Stimulated activated CD4-positive, alpha-beta T cell treated with anti-CD3 and anti-CD28 coated beads, Interleukin-1b, Interleukin-23, amount 100 ng/mL, for 1 hour (primary cell): Measurements from ENCODE around the gene CCR2.

Experiments used
- DNase-seq, 2 donors: peaks; one replicate each; pipeline ENCODE4 v3.0.0-alpha.2; 2020; ENCODE audit warnings: low read depth in 2 of 2

Gene CCR2

GRCh38 chr3:46354984-46355383, 1.1 kb downstream of the CCR2 start:
- DNase-seq = no peak

DNA sequence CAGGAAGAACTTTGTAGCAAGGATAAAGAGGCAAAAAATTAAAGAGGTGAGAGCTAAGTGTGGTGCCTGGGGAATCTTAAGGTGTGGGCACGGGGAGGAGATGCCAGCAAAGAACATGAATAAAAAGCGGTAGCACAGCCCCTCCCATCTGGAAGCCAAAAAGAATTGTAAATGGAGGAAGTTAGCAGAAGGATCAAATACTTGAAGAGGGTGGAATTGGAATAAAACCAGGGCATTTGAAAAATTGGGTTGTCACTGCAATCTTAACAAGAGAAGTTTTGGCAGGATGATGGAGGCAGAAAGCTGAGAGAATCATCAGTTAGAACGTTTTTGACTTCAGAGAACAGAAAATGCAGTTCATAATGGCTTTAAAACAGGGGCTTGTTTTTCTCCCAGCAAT, 2.4 kb downstream of the CCR2 start:
- no peak for DNase-seq

- DNase-seq = no peak
These were observed 3.0 kb downstream of the CCR2 start for GRCh38 chr3:46356909-46357308.

DNA sequence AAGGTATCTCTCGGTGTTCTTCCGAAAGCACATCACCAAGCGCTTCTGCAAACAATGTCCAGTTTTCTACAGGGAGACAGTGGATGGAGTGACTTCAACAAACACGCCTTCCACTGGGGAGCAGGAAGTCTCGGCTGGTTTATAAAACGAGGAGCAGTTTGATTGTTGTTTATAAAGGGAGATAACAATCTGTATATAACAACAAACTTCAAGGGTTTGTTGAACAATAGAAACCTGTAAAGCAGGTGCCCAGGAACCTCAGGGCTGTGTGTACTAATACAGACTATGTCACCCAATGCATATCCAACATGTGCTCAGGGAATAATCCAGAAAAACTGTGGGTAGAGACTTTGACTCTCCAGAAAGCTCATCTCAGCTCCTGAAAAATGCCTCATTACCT, 4.6 kb downstream of the CCR2 start:
- no peak for DNase-seq

- DNase-seq = no peak
These were observed 6.0 kb downstream of the CCR2 start for GRCh38 chr3:46359733-46360493.

DNA sequence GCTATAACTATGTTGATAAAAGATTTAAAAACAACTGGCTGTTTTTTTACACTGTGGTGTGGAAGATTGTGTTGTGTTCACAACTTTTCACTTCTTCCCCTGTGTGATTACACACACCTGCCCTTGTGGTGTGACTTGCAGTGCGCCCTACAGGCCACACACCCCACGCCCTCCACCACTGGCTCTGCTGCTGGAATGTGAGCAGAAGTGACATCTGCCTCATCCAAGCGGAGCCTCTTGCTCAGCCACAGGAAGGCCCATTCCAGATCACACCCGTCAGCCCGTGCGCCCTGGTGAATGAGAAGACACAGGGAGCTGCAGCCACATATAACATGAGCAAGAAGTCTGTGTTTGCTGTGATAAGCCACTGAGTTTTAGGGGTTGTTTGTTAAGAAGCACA, 7.0 kb downstream of the CCR2 start:
- no peak for DNase-seq

- DNase-seq = no peak
These were observed 7.7 kb downstream of the CCR2 start for GRCh38 chr3:46361408-46362283.

GRCh38 chr3:46365041-46365440, 11.1 kb downstream of the CCR2 start:
- DNase-seq = no peak

GRCh38 chr3:46365737-46366524, 12.0 kb downstream of the CCR2 start:
- no peak for DNase-seq

GRCh38 chr3:46367811-46368210, 13.9 kb downstream of the CCR2 start:
- no peak for DNase-seq

GRCh38 chr3:46368569-46368968, 14.7 kb downstream of the CCR2 start:
- DNase-seq = peak; percentile 10 to 16

GRCh38 chr3:46369151-46369550, 15.2 kb downstream of the CCR2 start:
- no peak for DNase-seq

DNA sequence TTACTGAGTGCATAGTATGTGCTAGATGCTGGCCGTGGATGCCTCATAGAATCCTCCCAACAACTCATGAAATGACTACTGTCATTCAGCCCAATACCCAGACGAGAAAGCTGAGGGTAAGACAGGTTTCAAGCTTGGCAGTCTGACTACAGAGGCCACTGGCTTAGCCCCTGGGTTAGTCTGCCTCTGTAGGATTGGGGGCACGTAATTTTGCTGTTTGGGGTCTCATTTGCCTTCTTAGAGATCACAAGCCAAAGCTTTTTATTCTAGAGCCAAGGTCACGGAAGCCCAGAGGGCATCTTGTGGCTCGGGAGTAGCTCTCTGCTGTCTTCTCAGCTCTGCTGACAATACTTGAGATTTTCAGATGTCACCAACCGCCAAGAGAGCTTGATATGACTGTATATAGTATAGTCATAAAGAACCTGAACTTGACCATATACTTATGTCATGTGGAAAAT, 15.8 kb downstream of the CCR2 start:
- DNase-seq = no peak

- no peak for DNase-seq
These were observed 17.1 kb downstream of the CCR2 start, which contains the start of gene CCR5 for GRCh38 chr3:46370839-46371518. Gene CCR5 (plus strand): TSS chr3:46370946. CDS start chr3:46372903, 1,957 bp downstream.

DNA sequence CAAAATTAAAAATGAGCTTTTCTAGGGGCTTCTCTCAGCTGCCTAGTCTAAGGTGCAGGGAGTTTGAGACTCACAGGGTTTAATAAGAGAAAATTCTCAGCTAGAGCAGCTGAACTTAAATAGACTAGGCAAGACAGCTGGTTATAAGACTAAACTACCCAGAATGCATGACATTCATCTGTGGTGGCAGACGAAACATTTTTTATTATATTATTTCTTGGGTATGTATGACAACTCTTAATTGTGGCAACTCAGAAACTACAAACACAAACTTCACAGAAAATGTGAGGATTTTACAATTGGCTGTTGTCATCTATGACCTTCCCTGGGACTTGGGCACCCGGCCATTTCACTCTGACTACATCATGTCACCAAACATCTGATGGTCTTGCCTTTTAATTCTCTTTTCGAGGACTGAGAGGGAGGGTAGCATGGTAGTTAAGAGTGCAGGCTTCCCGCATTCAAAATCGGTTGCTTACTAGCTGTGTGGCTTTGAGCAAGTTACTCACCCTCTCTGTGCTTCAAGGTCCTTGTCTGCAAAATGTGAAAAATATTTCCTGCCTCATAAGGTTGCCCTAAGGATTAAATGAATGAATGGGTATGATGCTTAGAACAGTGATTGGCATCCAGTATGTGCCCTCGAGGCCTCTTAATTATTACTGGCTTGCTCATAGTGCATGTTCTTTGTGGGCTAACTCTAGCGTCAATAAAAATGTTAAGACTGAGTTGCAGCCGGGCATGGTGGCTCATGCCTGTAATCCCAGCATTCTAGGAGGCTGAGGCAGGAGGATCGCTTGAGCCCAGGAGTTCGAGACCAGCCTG, 17.8 kb downstream of the CCR2 start:
- DNase-seq = no peak

DNA sequence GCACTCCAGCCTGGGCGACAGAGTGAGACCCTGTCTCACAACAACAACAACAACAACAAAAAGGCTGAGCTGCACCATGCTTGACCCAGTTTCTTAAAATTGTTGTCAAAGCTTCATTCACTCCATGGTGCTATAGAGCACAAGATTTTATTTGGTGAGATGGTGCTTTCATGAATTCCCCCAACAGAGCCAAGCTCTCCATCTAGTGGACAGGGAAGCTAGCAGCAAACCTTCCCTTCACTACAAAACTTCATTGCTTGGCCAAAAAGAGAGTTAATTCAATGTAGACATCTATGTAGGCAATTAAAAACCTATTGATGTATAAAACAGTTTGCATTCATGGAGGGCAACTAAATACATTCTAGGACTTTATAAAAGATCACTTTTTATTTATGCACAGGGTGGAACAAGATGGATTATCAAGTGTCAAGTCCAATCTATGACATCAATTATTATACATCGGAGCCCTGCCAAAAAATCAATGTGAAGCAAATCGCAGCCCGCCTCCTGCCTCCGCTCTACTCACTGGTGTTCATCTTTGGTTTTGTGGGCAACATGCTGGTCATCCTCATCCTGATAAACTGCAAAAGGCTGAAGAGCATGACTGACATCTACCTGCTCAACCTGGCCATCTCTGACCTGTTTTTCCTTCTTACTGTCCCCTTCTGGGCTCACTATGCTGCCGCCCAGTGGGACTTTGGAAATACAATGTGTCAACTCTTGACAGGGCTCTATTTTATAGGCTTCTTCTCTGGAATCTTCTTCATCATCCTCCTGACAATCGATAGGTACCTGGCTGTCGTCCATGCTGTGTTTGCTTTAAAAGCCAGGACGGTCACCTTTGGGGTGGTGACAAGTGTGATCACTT, 18.8 kb downstream of the CCR2 start:
- no peak for DNase-seq

GRCh38 chr3:46374755-46375154, 20.8 kb downstream of the CCR2 start:
- no peak for DNase-seq

DNA sequence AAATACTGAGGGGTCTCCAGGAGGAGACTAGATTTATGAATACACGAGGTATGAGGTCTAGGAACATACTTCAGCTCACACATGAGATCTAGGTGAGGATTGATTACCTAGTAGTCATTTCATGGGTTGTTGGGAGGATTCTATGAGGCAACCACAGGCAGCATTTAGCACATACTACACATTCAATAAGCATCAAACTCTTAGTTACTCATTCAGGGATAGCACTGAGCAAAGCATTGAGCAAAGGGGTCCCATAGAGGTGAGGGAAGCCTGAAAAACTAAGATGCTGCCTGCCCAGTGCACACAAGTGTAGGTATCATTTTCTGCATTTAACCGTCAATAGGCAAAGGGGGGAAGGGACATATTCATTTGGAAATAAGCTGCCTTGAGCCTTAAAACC, 21.3 kb downstream of the CCR2 start:
- no peak for DNase-seq

DNA sequence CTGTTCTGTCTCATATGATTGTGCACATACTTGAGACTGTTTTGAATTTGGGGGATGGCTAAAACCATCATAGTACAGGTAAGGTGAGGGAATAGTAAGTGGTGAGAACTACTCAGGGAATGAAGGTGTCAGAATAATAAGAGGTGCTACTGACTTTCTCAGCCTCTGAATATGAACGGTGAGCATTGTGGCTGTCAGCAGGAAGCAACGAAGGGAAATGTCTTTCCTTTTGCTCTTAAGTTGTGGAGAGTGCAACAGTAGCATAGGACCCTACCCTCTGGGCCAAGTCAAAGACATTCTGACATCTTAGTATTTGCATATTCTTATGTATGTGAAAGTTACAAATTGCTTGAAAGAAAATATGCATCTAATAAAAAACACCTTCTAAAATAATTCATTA, 21.9 kb downstream of the CCR2 start:
- no peak for DNase-seq
